ENCODE measurements around the gene ADCY7. TPM values are rescaled to one million over a fixed set of nuclear protein-coding genes. Genes with fewer than 3 reads are reported as not detected.

ADCY7 gene
- total and polyA plus RNA-seq, 9 of the 15 experiments (the other 6 are each of a cell fraction or from before 2014, with no cell fraction given) = 2.3 to 108 (median 28.6) TPM

DNA sequence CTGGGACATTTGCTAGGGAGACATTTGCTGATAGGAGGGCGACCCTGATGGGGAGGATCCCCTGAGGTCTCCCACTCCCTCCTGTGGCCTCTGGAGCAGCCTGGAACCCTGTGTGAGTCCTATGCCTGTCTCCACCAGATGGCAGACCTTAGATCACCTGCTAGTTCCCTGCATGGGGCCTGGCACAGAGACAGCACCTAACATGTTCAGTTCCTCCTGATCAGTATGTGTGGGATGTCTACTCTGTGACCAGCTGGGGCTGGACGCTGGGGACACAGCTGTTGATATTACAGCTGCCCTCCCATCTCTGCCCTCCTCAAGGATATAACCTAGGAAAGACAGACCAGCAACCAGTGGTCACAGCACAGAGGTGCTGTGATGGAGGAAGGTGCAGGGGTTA lies 1.1 kb upstream of the ADCY7 start (continued):
- TF ChIP-seq, protein P1, sequence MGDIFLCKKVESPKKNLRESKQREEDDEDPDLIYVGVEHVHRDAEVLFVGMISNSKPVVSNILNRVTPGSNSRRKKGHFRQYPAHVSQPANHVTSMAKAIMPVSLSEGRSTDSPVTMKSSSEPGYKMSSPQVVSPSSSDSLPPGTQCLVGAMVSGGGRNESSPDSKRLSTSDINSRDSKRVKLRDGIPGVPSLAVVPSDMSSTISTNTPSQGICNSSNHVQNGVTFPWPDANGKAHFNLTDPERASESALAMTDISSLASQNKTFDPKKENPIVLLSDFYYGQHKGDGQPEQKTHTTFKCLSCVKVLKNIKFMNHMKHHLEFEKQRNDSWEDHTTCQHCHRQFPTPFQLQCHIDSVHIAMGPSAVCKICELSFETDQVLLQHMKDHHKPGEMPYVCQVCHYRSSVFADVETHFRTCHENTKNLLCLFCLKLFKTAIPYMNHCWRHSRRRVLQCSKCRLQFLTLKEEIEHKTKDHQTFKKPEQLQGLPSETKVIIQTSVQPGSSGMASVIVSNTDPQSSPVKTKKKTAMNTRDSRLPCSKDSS (IDR thresholded peaks at IDR 0.05; ENCODE audit: low read depth, partially characterized antibody) = no peak
- TF ChIP-seq, protein P2, sequence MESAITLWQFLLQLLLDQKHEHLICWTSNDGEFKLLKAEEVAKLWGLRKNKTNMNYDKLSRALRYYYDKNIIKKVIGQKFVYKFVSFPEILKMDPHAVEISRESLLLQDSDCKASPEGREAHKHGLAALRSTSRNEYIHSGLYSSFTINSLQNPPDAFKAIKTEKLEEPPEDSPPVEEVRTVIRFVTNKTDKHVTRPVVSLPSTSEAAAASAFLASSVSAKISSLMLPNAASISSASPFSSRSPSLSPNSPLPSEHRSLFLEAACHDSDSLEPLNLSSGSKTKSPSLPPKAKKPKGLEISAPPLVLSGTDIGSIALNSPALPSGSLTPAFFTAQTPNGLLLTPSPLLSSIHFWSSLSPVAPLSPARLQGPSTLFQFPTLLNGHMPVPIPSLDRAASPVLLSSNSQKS (CRISPR knock-in tag; IDR thresholded peaks at IDR 0.05) = no peak
- 0 out of 2 replicates have a peak, but pooled peaks have one; percentile 24 for TF ChIP-seq ZFX (CRISPR knock-in tag; IDR thresholded peaks at IDR 0.05)
- TF ChIP-seq, protein P3, sequence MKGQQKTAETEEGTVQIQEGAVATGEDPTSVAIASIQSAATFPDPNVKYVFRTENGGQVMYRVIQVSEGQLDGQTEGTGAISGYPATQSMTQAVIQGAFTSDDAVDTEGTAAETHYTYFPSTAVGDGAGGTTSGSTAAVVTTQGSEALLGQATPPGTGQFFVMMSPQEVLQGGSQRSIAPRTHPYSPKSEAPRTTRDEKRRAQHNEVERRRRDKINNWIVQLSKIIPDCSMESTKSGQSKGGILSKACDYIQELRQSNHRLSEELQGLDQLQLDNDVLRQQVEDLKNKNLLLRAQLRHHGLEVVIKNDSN (CRISPR knock-in tag; IDR thresholded peaks at IDR 0.05) = 0 out of 2 replicates have a peak, but pooled peaks have one; percentile 8

DNA sequence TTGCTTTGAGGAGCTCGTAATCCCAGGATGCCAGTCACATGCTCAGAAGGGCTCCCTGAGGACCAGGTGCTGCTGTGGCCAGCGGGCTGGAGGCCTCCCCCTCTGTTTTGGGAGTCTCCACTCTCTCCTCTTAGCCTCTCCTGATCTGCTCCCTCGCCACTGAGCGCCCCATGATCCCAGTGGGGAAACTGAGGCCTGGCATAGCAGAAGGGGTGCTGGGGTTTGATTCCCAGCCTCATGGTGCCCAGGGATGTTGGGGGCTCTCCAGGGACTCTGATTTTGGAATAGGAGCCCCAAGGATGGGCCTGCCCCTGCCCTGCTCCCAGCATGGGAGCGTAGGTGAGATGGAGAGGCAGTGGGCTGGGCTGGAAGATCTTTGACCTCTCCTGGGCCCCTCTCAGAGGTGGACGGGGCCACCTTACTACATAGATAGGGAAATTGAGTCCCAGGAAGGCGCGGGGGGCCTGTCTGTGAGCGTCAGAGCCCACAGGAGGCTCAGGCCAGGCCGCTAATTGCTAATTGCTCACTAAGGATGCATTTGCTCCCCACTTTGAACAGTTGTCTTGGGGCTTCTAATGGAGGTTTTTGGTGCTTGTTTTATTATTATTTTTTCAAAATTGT lies 525 bp upstream of the ADCY7 start:
- no TSS peak for BruUV-seq (replicated peaks)
- Histone ChIP-seq H3K9ac (ENCODE audit: insufficient read depth in 1 of 2, low read depth in 2 of 2, low read length in 2 of 2) (peak overlapping the region; percentile 83 to 95; a peak in 3 of 4 replicates), H3K79me2 (ENCODE audit: control insufficient read depth, insufficient read depth, low read length) (peaks cover 91% of the 10 kb centered on the region), H3K27ac (ENCODE audit: extremely low read depth, low read depth, low read length) (peak overlapping the region; percentile 91), H3K27me3 (ENCODE audit: control insufficient read depth in 2 of 2, insufficient read depth in 2 of 2, low read length in 2 of 2) (no peaks in the 10 kb centered on the region), H4K20me1 (replicated peaks; ENCODE audit: control insufficient read depth, insufficient read depth, low read length) (no peaks in the 10 kb centered on the region), H3K9me1 (ENCODE audit: control insufficient read depth, insufficient read depth, low read length) (no peaks in the 10 kb centered on the region), H3K4me3 (peak overlapping the region; percentile 54), H3K4me2 (ENCODE audit: insufficient read depth, low read length) (peak overlapping the region; percentile 84), H3K4me1 (replicated peaks in 1 of 2; ENCODE audit: control insufficient read depth in 2 of 2, insufficient read depth in 2 of 2, low read length in 2 of 2) (peaks cover 64 to 86% of the 10 kb centered on the region in 2 experiments), H3K9me3 (replicated peaks; ENCODE audit: control insufficient read depth, insufficient read depth, low read depth, low read length) (no peaks in the 10 kb centered on the region), H3K36me3 (ENCODE audit: control insufficient read depth, insufficient read depth, low read length) (peaks cover 15% of the 10 kb centered on the region; the same call in 2 of the 3 replicates), H2AFZ (ENCODE audit: low read depth, low read length) (peak overlapping the region; percentile 29; the same call in 1 of the 2 replicates)
- ChIA-PET POLR2A (interaction anchor here (0.8 to 1.0 kb wide), 3 partner anchors 20 to 26 kb away, joined by 4 to 5 read pairs (median 4); no protein-coding TSS in a partner anchor), CTCF (ENCODE audit: low intra/inter-chr PET ratio) (no interaction called here)
- no peak for DNase-seq (ENCODE audit: extremely low read depth in 1 of 4, low spot score in 3 of 4)
- no peak for FAIRE-seq
- no peak for ATAC-seq
- in situ Hi-C loops (cut with MboI) = loop anchor here (25.0 kb wide), 1 partner anchor 1654 kb away; the partner anchor contains the start of gene N4BP1
- WGBS (ENCODE audit: insufficient coverage, low coverage, missing lambda C conversion rate) = 51% methylated on average over 10 of the region's 10 CpGs
- intact Hi-C loops (cut with micrococcal nuclease) = no loop called here
- no peak for TF ChIP-seq FOXJ2 (tag; IDR thresholded peaks at IDR 0.05)
- TF ChIP-seq KAT7 (CRISPR knock-in tag; IDR thresholded peaks at IDR 0.05; ENCODE audit: borderline replicate concordance) = peak; percentile 37; the same call in 1 of the 2 replicates
